ENCODE results near the gene PRRT1. TPM values are rescaled to one million over a fixed set of nuclear protein-coding genes. Genes with fewer than 3 reads are reported as not detected.

PRRT1 gene
- total and polyA plus RNA-seq, 11 donors, result 0.28 to 1.1 (median 0.62) TPM

GRCh38 chr6:32109114-32109764 lies 42.5 kb downstream of the PRRT1 start, which contains the start of gene TNXB:
TSS of gene TNXB (minus strand) at chr6:32109338. CDS start at chr6:32098198, 11,140 bp downstream.
- WGBS, 4 donors, result 8 to 26% (median 13%) methylated on average over 11 to 12 of the region's 12 CpGs
- intact Hi-C loops (cut with DNase I), result no loop called here
- H3K36me3 ChIP-seq, result peaks cover 0 to 5% (median 0%) of the 10 kb centered on the region in 9 donors
- DNase-seq (peak in 4 of 5 donors; percentile 60 to 72 (median 66)), ATAC-seq (peak in 3 of 4 donors; percentile 27 to 50 (median 30))
- H3K27me3 ChIP-seq, result peaks cover 0 to 3% (median 0%) of the 10 kb centered on the region in 9 donors
- H3K9me3 ChIP-seq, result no peaks in the 10 kb centered on the region
- H3K4me1 ChIP-seq, result peaks cover 10 to 83% (median 69%) of the 10 kb centered on the region in 12 donors
- TF ChIP-seq CTCF (IDR thresholded peaks at IDR 0.05) (no peak), POLR2A (IDR thresholded peaks at IDR 0.05) (no peak)
- H3K4me3 ChIP-seq, result peak within 1 kb of the TSS; percentile 9 to 80 (median 60)
- peak within 1 kb of the TSS; percentile 72 to 95 (median 89) for H3K27ac ChIP-seq

- H3K27ac ChIP-seq, result peak overlapping the region; percentile 72 to 95 (median 89)
Observed at GRCh38 chr6:32108727-32109113, 43.0 kb downstream of the PRRT1 start.

GRCh38 chr6:32108094-32108627 lies 43.6 kb downstream of the PRRT1 start:
- intact Hi-C loops (cut with DNase I), result no loop called here
- peaks cover 0 to 3% (median 0%) of the 10 kb centered on the region in 9 donors for H3K27me3 ChIP-seq
- DNase-seq (peak; percentile 78 to 86 (median 81)), ATAC-seq (peak; percentile 45 to 71 (median 64))
- WGBS, 4 donors, result 0 to 4% (median 1%) methylated on average over 13 to 15 of the region's 15 CpGs
- H3K4me3 ChIP-seq, result peak overlapping the region in 11 of 12 donors; percentile 35 to 80 (median 62)
- no peaks in the 10 kb centered on the region for H3K9me3 ChIP-seq
- TF ChIP-seq CTCF (IDR thresholded peaks at IDR 0.05) (peak in 1 of 12 donors; percentile 9), POLR2A (IDR thresholded peaks at IDR 0.05) (peak in 1 of 2 donors; percentile 18)
- peak overlapping the region; percentile 72 to 95 (median 89) for H3K27ac ChIP-seq
- peaks cover 0 to 5% (median 0%) of the 10 kb centered on the region in 9 donors for H3K36me3 ChIP-seq
- peaks cover 5 to 73% (median 58%) of the 10 kb centered on the region in 12 donors for H3K4me1 ChIP-seq

More at GRCh38 chr6:32108727-32109113, 43.0 kb downstream of the PRRT1 start:
- DNase-seq (no peak), ATAC-seq (no peak)
- peaks cover 0 to 5% (median 0%) of the 10 kb centered on the region in 9 donors for H3K36me3 ChIP-seq
- intact Hi-C loops (cut with DNase I), result no loop called here
- peaks cover 10 to 78% (median 64%) of the 10 kb centered on the region in 12 donors for H3K4me1 ChIP-seq
- peaks cover 0 to 3% (median 0%) of the 10 kb centered on the region in 9 donors for H3K27me3 ChIP-seq
- WGBS, 4 donors, result 22 to 35% (median 31%) methylated on average over 6 of the region's 6 CpGs
- peak overlapping the region; percentile 9 to 80 (median 60) for H3K4me3 ChIP-seq
- no peak for TF ChIP-seq POLR2A (IDR thresholded peaks at IDR 0.05)
- TF ChIP-seq CTCF (IDR thresholded peaks at IDR 0.05), result no peak
- H3K9me3 ChIP-seq, result no peaks in the 10 kb centered on the region

DNA sequence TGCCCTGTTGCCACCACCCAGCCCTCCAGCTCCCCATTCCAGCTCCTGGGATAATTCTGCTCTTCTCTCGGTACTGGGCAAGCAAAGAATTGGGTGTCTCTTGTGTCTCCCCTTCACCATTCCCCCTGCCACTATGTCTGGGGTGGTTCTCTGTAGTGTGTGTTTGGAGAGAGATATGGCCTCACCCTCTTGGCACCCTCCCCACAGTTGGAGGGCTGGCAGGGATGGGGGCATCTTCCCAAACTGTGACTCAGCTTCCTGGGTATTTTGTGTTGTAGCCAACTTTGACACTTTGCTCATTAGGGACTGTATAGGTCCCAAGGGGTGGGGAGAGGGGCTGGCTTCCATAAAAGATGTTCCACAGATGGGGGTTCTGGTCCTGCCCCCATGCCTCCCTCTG lies 44.3 kb downstream of the PRRT1 start:
- DNase-seq (peak in 1 of 5 donors; percentile 44), ATAC-seq (peak in 2 of 4 donors; percentile 0 to 6)
- Histone ChIP-seq H3K4me3 (peak overlapping the region in 11 of 12 donors; percentile 35 to 80 (median 62)), H3K27me3 (peaks cover 0 to 3% (median 0%) of the 10 kb centered on the region in 9 donors), H3K36me3 (peaks cover 0 to 6% (median 0%) of the 10 kb centered on the region in 9 donors), H3K4me1 (peaks cover 3 to 65% (median 52%) of the 10 kb centered on the region in 12 donors), H3K9me3 (no peaks in the 10 kb centered on the region), H3K27ac (peak overlapping the region; percentile 72 to 95 (median 89))
- intact Hi-C loops (cut with DNase I), result no loop called here
- TF ChIP-seq CTCF (IDR thresholded peaks at IDR 0.05) (no peak), POLR2A (IDR thresholded peaks at IDR 0.05) (no peak)
- 56 to 89% (median 79%) methylated on average over 1 of the region's 1 CpG for WGBS, 4 donors
